GM12878 (cell line): ENCODE data around the gene TLCD2. TPM values are rescaled to one million over a fixed set of nuclear protein-coding genes. Genes with fewer than 3 reads are reported as not detected.
A peak's percentile ranks its signal among the peaks of the same experiment; 100 is the strongest.

Experiments used
- BHLHE40 ChIP-seq, 2 experiments: fragments of 450-650 bp in 1 of 2; IDR thresholded peaks; 2 replicates each; pipeline ENCODE4 v1.6.1; 2011 to 2017; ENCODE audit warnings: low read depth in 2 of 2, borderline replicate concordance in 1 of 2, improper control_type of control experiment in 1 of 2, low read length in 1 of 2, mild to moderate bottlenecking in 1 of 2
- CHD2 ChIP-seq: IDR thresholded peaks from 2 replicates; pipeline ENCODE4 v1.6.1; 2011; ENCODE audit warnings: low read depth, low read length, improper control_type of control experiment, borderline replicate concordance
- HDAC2 ChIP-seq: fragments of 200-600 bp; sonication (generic); IDR thresholded peaks from 2 replicates; pipeline ENCODE4 v1.6.1; 2017
- MEF2B ChIP-seq: fragments of 450-650 bp; IDR thresholded peaks from 2 replicates; pipeline ENCODE4 v1.6.1; 2018; ENCODE audit warnings: mild to moderate bottlenecking, moderate library complexity; ENCODE audit not compliant: partially characterized antibody, poor library complexity, severe bottlenecking
- MXI1 ChIP-seq: fragments of 150-350 bp; IDR thresholded peaks from 2 replicates; pipeline ENCODE4 v1.6.1; 2011; ENCODE audit warnings: low read depth, mild to moderate bottlenecking, inconsistent platforms, low read length, improper control_type of control experiment
- POLR2A ChIP-seq: IDR thresholded peaks from 2 replicates; pipeline ENCODE4 v1.6.1; 2011; ENCODE audit warnings: low read depth, mild to moderate bottlenecking, low read length
- STAT1 ChIP-seq: fragments of 450-650 bp; conservative IDR thresholded peaks from 2 replicates; pipeline ENCODE4 v1.6.1; 2014; ENCODE audit warnings: antibody characterized with exemption, mild to moderate bottlenecking
- ZBTB11 ChIP-seq: fragments of 450-650 bp; formaldehyde crosslinking; IDR thresholded peaks from 2 replicates; pipeline ENCODE4 v1.5.0; 2022; ENCODE audit warnings: mild to moderate bottlenecking, missing genetic modification characterization
- polyA plus RNA-seq, 11 experiments: library from polyadenylated mRNA; depleted of rRNA in 4 of 11; unstranded in 6 of 11; stranded (reverse) in 5 of 11; fragments of >200 nt; fragmentation: Nextera tagmentation in 4 of 11; fragmentation: Illumina TruSeq in 1 of 11; extraction: Ambion mirVana in 4 of 11; extraction: Trizol in 1 of 11; gene quantifications; 1 replicate in 1 of 11; 2 replicates in 10 of 11; pipeline versions ENCODE4 v1.2.1 to v1.2.3, GENCODE V29; 2011 to 2016; ENCODE audit warnings: inconsistent platforms in 2 of 11, missing spikeins in 2 of 11, low read depth in 1 of 11
- total RNA-seq, 4 experiments: library from RNA; depleted of rRNA in 3 of 4; stranded (reverse); fragments of >200 nt in 3 of 4; fragmentation: Illumina TruSeq in 1 of 4; extraction: Trizol in 1 of 4; gene quantifications; 2 replicates each; pipeline versions ENCODE4 v1.2.1 to v1.2.3, GENCODE V29; 2013 to 2021

TLCD2 gene
- total and polyA plus RNA-seq, 10 of the 15 experiments (the other 5 are each of a cell fraction or from before 2014, with no cell fraction given), result 0.02 to 0.15 (median 0.05) TPM; not detected in 2

- TF ChIP-seq BHLHE40 (IDR thresholded peaks at IDR 0.05; ENCODE audit: borderline replicate concordance in 1 of 2, low read depth in 2 of 2, low read length in 1 of 2), result peak in 1 of 2 experiments; percentile 73; a peak in 1 of 4 replicates
- TF ChIP-seq MXI1, result peak; percentile 85
- TF ChIP-seq HDAC2, result no peak
- no peak for TF ChIP-seq MEF2B
- TF ChIP-seq STAT1, result no peak; the same call in 1 of the 2 replicates
- TF ChIP-seq CHD2, result peak; percentile 96
- TF ChIP-seq ZBTB11 (CRISPR knock-in tag), result no peak
- TF ChIP-seq POLR2A, result peak; percentile 99
Measured at GRCh38 chr17:1716076-1716911, 6.1 kb upstream of the TLCD2 start (continued).
